ENCODE measurements around the gene PLEKHA6.

The PLEKHA6 gene

DNA sequence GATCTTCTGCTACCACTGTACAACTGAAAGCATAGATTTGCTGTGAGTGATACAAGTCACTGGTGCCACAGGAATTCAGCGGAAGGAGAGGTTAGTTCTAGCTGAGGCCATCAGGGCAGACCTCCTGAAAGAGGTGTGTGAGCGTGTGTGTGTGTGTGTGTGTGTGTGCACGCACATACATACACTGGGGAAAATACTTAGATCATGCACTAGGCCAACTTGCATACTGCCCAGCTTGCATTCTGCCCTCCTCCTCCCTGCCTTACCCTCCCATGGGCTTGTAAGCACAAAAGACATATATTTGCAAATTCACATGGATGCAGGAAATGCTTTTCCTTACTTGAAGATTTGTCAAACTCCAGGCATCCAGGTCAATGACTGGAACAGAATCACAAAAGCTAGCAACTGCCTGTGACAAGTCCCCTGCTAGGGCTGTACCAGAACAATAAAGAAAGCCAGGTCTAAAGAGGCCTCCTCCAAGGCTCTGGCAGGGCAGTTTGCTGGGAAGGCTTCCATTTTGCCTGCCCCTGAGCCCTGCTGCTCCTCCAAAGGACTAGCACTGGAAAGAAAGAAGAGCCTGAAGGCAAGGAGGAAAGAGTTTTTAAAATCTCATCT lies 23.2 kb downstream of the PLEKHA6 start:
- DNase-seq (ENCODE audit: low read depth): no peak
- H3K4me3 ChIP-seq (ENCODE audit: low read depth, low read length): no peak overlapping the region
- in situ Hi-C loops (cut with HindIII; ENCODE audit: low sequenced_read_pairs): no loop called here
- TF ChIP-seq, protein P1, sequence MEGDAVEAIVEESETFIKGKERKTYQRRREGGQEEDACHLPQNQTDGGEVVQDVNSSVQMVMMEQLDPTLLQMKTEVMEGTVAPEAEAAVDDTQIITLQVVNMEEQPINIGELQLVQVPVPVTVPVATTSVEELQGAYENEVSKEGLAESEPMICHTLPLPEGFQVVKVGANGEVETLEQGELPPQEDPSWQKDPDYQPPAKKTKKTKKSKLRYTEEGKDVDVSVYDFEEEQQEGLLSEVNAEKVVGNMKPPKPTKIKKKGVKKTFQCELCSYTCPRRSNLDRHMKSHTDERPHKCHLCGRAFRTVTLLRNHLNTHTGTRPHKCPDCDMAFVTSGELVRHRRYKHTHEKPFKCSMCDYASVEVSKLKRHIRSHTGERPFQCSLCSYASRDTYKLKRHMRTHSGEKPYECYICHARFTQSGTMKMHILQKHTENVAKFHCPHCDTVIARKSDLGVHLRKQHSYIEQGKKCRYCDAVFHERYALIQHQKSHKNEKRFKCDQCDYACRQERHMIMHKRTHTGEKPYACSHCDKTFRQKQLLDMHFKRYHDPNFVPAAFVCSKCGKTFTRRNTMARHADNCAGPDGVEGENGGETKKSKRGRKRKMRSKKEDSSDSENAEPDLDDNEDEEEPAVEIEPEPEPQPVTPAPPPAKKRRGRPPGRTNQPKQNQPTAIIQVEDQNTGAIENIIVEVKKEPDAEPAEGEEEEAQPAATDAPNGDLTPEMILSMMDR (IDR thresholded peaks at IDR 0.05; ENCODE audit: low read depth, low read length, missing control alignments): no peak

DNA sequence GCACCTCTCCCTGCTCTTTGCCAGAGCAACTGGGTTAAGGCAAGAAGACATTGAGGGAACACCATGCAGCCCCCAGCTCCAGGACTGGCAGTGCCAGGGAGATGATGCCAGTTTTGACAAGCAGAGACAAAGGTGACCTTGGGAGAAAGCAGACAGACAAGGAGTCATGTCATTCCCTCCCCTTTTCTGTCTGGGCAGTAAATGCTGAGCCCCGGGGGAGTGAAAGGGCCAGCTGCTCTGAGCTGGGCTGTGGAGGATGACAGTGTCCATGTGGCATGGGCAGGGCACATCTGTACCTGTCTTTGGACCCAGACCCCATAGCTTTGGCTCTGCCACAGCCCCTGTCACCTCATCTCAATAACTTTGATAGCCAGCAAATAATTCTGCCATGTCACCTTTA lies 24.2 kb downstream of the PLEKHA6 start:
- in situ Hi-C loops (cut with HindIII; ENCODE audit: low sequenced_read_pairs): no loop called here
- DNase-seq (ENCODE audit: low read depth): no peak
- H3K4me3 ChIP-seq (ENCODE audit: low read depth, low read length): no peak overlapping the region
- TF ChIP-seq, protein P1 (IDR thresholded peaks at IDR 0.05; ENCODE audit: low read depth, low read length, missing control alignments): no peak

DNA sequence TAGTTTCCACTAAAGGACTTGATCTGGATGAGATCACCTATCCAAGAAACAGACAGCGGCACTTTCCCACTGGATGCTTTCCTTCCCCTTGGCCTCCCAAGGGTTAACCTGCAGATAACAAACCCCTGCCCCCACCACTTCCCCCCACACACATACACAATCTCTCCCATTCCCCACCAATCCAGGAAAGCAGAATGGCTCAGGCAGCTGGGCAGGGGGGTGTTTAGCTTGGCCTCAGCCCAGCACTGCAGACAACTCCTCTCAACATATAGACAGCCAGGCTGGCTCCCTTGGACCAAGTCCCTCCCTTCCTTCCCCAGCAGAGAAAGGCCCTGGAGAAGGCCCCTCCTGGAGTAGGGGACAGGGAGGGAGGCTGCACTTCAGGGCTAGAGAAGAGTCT lies 24.6 kb downstream of the PLEKHA6 start:
- H3K4me3 ChIP-seq (ENCODE audit: low read depth, low read length): no peak overlapping the region
- TF ChIP-seq, protein P1 (IDR thresholded peaks at IDR 0.05; ENCODE audit: low read depth, low read length, missing control alignments): no peak
- in situ Hi-C loops (cut with HindIII; ENCODE audit: low sequenced_read_pairs): no loop called here
- DNase-seq (ENCODE audit: low read depth): no peak

DNA sequence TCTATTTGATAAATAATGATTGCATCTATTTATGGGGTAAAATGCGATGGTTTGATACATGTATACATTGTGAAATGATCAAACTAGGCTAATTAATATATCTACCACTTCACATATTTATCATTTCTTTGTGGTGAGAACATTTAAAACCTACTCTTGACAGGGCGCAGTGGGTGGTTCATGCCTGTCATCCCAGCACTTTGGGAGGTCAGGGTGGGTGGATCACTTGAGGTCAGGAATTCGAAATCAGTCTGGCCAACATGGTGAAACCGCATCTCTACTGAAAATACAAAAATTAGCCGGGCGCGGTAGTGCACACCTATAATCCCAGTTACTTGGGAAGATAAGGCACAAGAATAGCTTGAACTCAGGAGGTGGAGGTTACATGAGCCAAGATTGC lies 25.3 kb downstream of the PLEKHA6 start:
- TF ChIP-seq, protein P1 (IDR thresholded peaks at IDR 0.05; ENCODE audit: low read depth, low read length, missing control alignments): no peak
- no peak overlapping the region for H3K4me3 ChIP-seq (ENCODE audit: low read depth, low read length)
- no peak for DNase-seq (ENCODE audit: low read depth)
- in situ Hi-C loops (cut with HindIII; ENCODE audit: low sequenced_read_pairs): no loop called here

DNA sequence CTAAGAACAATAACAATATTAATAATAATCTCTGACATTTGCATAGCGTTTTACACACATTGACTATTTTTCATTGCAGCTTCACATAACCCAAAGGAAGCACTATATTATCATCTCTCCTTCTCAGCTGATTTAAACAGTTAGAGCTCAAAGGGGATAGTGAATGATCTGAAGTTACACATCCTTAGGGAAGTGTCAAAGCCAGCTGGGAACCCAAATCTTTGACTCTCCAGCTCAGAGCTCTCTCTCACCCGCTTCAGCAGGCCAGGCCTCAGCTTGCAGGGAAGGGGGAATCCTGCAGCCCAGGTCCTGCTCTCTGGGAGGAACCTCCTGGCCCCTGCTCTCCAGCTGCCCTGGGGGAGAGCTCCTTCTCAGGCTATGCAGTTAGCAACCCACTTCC lies 26.3 kb downstream of the PLEKHA6 start:
- no peak overlapping the region for H3K4me3 ChIP-seq (ENCODE audit: low read depth, low read length)
- in situ Hi-C loops (cut with HindIII; ENCODE audit: low sequenced_read_pairs): no loop called here
- DNase-seq (ENCODE audit: low read depth): no peak
- TF ChIP-seq, protein P1 (IDR thresholded peaks at IDR 0.05; ENCODE audit: low read depth, low read length, missing control alignments): no peak

DNA sequence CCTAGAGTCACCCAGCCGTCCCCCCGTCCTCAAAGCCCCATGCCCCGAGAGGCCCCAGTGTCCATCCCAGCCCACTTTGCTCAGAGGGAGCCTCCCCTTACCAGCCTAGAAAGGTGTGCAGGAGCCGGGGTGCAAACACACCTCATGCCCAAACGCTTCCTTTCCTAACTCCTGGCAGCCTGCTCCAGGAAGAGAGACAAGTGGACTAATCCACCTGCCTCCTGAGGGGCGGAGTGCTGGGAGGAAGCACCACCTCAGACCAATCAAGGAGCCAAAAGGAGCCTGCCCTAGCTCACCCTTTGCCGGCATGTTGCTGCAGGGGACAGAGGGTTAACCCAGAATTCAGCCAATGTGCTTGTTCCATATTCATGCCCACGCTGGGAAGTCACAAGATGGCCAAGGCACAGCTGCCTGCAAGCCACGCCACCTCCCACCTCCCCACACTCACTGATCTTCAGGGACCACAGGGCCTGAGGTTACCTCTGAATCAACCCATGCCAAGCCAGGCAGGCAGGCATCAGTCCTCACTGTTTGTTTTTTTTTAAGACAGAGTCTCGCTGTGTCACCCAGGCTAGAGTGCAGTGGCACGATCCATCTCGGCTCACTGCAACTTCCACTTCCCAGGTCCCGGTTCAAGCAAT lies 27.8 kb downstream of the PLEKHA6 start:
- DNase-seq (ENCODE audit: low read depth): no peak
- no peak overlapping the region for H3K4me3 ChIP-seq (ENCODE audit: low read depth, low read length)
- in situ Hi-C loops (cut with HindIII; ENCODE audit: low sequenced_read_pairs): no loop called here
- TF ChIP-seq, protein P1 (IDR thresholded peaks at IDR 0.05; ENCODE audit: low read depth, low read length, missing control alignments): no peak
